Activated CD4-positive, CD25-positive, alpha-beta regulatory T cell treated with anti-CD3 and anti-CD28 coated beads, Interleukin-2, amount 50 U/mL, for 16 hours (primary cell): ENCODE measurements around the gene MRPL18.
"Not testable (repeated sequence)": the region's sequence is repeated elsewhere in the genome, so short reads cannot be mapped to it uniquely, and the experiment has no call there.

Experiments used
- DNase-seq: peaks from one replicate; pipeline ENCODE4 v3.0.0-alpha.2; 2020; ENCODE audit warnings: low read depth, low spot score

Gene MRPL18

GRCh38 chr6:159772196-159772595, 18.1 kb upstream of the MRPL18 start:
- no peak for DNase-seq

- DNase-seq = no peak
Observed at GRCh38 chr6:159777240-159777904, 12.9 kb upstream of the MRPL18 start.

GRCh38 chr6:159778131-159778530, 12.1 kb upstream of the MRPL18 start:
- no peak for DNase-seq

GRCh38 chr6:159778542-159779103, 11.6 kb upstream of the MRPL18 start:
- DNase-seq = no peak

- DNase-seq = no peak
Observed at GRCh38 chr6:159788276-159788675, 2.0 kb upstream of the MRPL18 start.

GRCh38 chr6:159788753-159789376, 1.4 kb upstream of the MRPL18 start:
- DNase-seq = no peak

- DNase-seq = peak; percentile 100
Observed at GRCh38 chr6:159789377-159790148, 704 bp upstream of the MRPL18 start, which contains the start of gene TCP1. TCP1 (minus strand) TSS chr6:159789602; CDS start chr6:159789468, 134 bp downstream.

- DNase-seq = no peak
Observed at GRCh38 chr6:159790956-159791598, 810 bp downstream of the MRPL18 start.

GRCh38 chr6:159794976-159795375, 4.7 kb downstream of the MRPL18 start:
- not testable (repeated sequence) for DNase-seq

GRCh38 chr6:159797554-159797953, 7.3 kb downstream of the MRPL18 start:
- DNase-seq = no peak

- DNase-seq = no peak
Observed at GRCh38 chr6:159800141-159800865, 10.0 kb downstream of the MRPL18 start, which contains the start of gene PNLDC1. PNLDC1 (plus strand) TSS chr6:159800276; CDS start chr6:159800308, 32 bp downstream.

GRCh38 chr6:159801935-159802334, 11.7 kb downstream of the MRPL18 start:
- no peak for DNase-seq

GRCh38 chr6:159804504-159804903, 14.2 kb downstream of the MRPL18 start:
- DNase-seq = no peak

- no peak for DNase-seq
Observed at GRCh38 chr6:159805440-159806020, 15.3 kb downstream of the MRPL18 start.

- no peak for DNase-seq
Observed at GRCh38 chr6:159806021-159806458, 15.8 kb downstream of the MRPL18 start.

- DNase-seq = no peak
Observed at GRCh38 chr6:159807150-159807858, 17.0 kb downstream of the MRPL18 start.

GRCh38 chr6:159808647-159809046, 18.4 kb downstream of the MRPL18 start:
- DNase-seq = no peak

GRCh38 chr6:159809149-159809548, 18.9 kb downstream of the MRPL18 start:
- no peak for DNase-seq

- no peak for DNase-seq
Observed at GRCh38 chr6:159813781-159814180, 23.5 kb downstream of the MRPL18 start.

- DNase-seq = no peak
Observed at GRCh38 chr6:159815410-159815809, 25.1 kb downstream of the MRPL18 start.
